ENCODE data around the gene TTC21B.

TTC21B gene

GRCh38 chr2:165840333-165840958, 113.1 kb downstream of the TTC21B start:
- in situ Hi-C loops (cut with MboI; ENCODE audit: low sequenced_read_pairs, unreplicated experiment): no loop called here
- no peak for DNase-seq (ENCODE audit: low spot score)
- TF ChIP-seq CTCF (IDR thresholded peaks at IDR 0.05; ENCODE audit: borderline replicate concordance, control extremely low read depth, extremely low read depth, insufficient read depth, missing control alignments): no peak

GRCh38 chr2:165839610-165840009, 114.0 kb downstream of the TTC21B start:
- in situ Hi-C loops (cut with MboI; ENCODE audit: low sequenced_read_pairs, unreplicated experiment): no loop called here
- no peak for DNase-seq (ENCODE audit: low spot score)
- TF ChIP-seq CTCF (IDR thresholded peaks at IDR 0.05; ENCODE audit: borderline replicate concordance, control extremely low read depth, extremely low read depth, insufficient read depth, missing control alignments): no peak

GRCh38 chr2:165837122-165837521, 116.5 kb downstream of the TTC21B start:
- DNase-seq (ENCODE audit: low spot score): no peak
- in situ Hi-C loops (cut with MboI; ENCODE audit: low sequenced_read_pairs, unreplicated experiment): no loop called here
- no peak for TF ChIP-seq CTCF (IDR thresholded peaks at IDR 0.05; ENCODE audit: borderline replicate concordance, control extremely low read depth, extremely low read depth, insufficient read depth, missing control alignments)

GRCh38 chr2:165835363-165835762, 118.2 kb downstream of the TTC21B start:
- in situ Hi-C loops (cut with MboI; ENCODE audit: low sequenced_read_pairs, unreplicated experiment): no loop called here
- DNase-seq (ENCODE audit: low spot score): no peak
- TF ChIP-seq CTCF (IDR thresholded peaks at IDR 0.05; ENCODE audit: borderline replicate concordance, control extremely low read depth, extremely low read depth, insufficient read depth, missing control alignments): no peak

- TF ChIP-seq CTCF (IDR thresholded peaks at IDR 0.05; ENCODE audit: borderline replicate concordance, control extremely low read depth, extremely low read depth, insufficient read depth, missing control alignments): no peak
- in situ Hi-C loops (cut with MboI; ENCODE audit: low sequenced_read_pairs, unreplicated experiment): no loop called here
- DNase-seq (ENCODE audit: low spot score): no peak
Observed at GRCh38 chr2:165833156-165833555, 120.4 kb downstream of the TTC21B start.

GRCh38 chr2:165827921-165828276, 125.7 kb downstream of the TTC21B start:
- TF ChIP-seq CTCF (IDR thresholded peaks at IDR 0.05; ENCODE audit: borderline replicate concordance, control extremely low read depth, extremely low read depth, insufficient read depth, missing control alignments): no peak
- in situ Hi-C loops (cut with MboI; ENCODE audit: low sequenced_read_pairs, unreplicated experiment): no loop called here
- DNase-seq (ENCODE audit: low spot score): no peak
